DND-41 (cell line): ENCODE data around the gene CLSTN3.

Experiments used
- EZH2 ChIP-seq: IDR thresholded peaks from 3 replicates; pipeline ENCODE4 v1.6.1; 2012; ENCODE audit warnings: borderline replicate concordance, low read depth, mild to moderate bottlenecking, moderate library complexity, low read length, inconsistent platforms; ENCODE audit not compliant: severe bottlenecking
- TF ChIP-seq, protein P1 (sequence below): IDR thresholded peaks from 2 replicates; pipeline ENCODE4 v1.5.1; 2012; ENCODE audit warnings: borderline replicate concordance, low read length, moderate library complexity, mild to moderate bottlenecking; ENCODE audit not compliant: poor library complexity, severe bottlenecking; ENCODE audit errors: extremely low read depth

- TF ChIP-seq, protein P1, sequence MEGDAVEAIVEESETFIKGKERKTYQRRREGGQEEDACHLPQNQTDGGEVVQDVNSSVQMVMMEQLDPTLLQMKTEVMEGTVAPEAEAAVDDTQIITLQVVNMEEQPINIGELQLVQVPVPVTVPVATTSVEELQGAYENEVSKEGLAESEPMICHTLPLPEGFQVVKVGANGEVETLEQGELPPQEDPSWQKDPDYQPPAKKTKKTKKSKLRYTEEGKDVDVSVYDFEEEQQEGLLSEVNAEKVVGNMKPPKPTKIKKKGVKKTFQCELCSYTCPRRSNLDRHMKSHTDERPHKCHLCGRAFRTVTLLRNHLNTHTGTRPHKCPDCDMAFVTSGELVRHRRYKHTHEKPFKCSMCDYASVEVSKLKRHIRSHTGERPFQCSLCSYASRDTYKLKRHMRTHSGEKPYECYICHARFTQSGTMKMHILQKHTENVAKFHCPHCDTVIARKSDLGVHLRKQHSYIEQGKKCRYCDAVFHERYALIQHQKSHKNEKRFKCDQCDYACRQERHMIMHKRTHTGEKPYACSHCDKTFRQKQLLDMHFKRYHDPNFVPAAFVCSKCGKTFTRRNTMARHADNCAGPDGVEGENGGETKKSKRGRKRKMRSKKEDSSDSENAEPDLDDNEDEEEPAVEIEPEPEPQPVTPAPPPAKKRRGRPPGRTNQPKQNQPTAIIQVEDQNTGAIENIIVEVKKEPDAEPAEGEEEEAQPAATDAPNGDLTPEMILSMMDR = peak; percentile 1
- TF ChIP-seq EZH2 = no peak
Measured at GRCh38 chr12:7189398-7190267, 59.5 kb downstream of the CLSTN3 start, which contains the start of gene PEX5.
